Stimulated activated CD4-positive, alpha-beta T cell treated with anti-CD3 and anti-CD28 coated beads, Interleukin-2, amount 100 ng/mL, for 24 hours (primary cell): ENCODE data around the gene KRT32.

Source experiments
- DNase-seq, 2 donors: peaks; one replicate each; pipeline ENCODE4 v3.0.0-alpha.2; 2020

KRT32 gene

DNA sequence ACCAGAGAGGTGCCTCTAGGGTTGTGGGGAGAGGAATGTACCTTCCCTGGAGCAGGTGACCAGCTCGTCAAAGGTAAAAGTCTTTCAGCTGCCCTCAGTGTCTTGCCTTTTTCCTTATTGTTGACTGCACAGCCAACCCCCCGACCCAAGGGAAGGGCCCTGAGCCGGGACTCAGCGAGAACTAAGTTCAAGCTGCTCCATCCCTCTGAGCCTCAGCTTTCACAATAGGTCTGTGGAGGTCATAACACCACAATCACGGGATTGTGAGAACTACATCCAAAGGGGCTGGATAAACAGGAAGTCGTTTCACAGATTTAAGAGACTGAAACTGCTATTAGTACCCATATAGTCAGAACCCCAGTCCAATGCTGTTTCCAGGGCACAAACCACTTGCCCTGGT, 25.2 kb upstream of the KRT32 start:
- DNase-seq: no peak

DNA sequence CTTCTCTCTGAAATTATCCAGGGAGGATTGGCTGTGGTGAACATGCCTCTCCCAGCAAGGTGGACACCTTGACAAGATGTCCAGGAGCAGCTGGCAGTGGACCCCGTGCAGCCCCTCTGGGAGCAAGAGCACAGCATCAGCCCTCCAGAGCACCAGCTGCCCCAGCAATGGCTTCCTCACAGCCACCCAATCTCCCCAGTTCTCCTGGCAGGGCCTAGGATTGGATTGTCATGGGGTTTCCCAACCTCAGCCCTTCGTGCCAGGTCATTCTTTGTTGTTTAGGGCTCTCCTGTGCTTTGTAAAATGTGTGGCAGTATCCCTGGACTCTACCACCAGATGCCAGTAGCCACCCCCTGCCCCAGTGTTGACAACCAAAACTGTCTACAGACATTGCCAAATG, 24.3 kb upstream of the KRT32 start:
- DNase-seq: no peak

DNA sequence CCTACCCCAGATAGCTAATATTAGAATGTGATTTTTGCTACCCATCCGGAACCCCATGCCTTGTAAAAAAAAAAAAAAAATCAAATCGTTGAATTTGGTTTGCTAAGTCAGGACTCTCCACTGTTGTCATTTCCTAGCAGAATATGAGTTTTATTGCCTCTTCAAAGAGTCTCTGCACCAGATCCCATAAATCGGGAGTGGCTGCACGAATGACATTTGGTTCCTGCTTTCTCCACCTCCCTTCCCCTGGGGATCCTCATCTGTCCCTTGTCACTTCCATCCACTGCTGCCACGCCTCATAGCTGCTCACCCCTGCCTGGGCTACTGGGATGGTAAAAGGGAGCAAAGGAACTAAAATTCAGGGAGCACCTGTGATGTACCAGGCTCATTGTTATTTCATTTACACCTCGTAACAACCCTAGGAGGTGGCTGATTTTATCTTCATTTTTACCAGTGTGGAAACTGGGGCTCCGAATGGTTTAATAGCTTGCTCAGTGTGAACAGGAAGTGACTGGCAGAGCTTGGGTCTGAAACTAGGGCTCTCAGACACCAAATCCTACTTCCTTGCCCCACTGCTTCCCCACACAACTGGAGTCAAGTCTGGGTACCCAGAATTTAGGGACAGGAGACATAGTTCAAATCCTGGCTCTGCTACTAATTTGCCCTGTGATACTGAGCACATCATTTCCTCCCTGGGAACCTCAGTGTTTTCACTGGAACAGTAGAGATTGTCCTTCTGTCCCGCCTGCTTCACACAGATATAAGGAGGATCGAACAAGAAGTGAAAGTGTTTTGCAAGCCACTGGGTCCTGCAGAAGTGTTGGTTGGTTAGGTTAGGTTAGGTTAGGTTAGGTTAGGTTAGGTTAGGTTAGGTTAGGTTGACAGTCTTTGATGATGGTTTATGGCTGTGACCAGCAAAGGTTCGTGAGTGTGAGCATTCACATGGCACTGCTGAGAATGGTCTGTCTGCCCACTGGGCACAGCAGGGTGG, 23.1 kb upstream of the KRT32 start:
- DNase-seq: no peak

DNA sequence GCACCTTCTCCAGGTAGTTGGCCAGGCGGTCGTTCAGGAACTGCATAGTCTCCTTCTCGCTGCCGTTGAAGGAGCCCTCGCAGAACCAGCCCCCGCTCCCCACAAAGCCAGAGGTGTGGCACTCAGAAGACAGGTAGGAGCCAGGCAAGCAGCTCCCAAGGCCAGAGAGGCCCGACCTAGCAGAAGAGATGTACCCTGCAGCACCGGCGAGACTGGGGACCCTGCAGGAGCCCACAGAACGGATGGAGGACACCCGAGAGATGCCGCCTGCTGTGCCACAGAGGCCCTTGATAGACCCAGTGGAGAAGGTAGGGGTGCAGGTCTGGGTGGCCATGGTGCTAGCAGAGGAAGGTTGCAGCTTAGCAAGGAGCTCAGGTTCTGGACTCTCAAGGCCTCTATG, 22.3 kb upstream of the KRT32 start, which contains the start of gene KRT36:
Gene KRT36, minus strand, starts transcription at position 380 of the 400 bp plus-strand sequence. Its CDS starts 46 bp downstream, at position 334.
- DNase-seq: no peak

DNA sequence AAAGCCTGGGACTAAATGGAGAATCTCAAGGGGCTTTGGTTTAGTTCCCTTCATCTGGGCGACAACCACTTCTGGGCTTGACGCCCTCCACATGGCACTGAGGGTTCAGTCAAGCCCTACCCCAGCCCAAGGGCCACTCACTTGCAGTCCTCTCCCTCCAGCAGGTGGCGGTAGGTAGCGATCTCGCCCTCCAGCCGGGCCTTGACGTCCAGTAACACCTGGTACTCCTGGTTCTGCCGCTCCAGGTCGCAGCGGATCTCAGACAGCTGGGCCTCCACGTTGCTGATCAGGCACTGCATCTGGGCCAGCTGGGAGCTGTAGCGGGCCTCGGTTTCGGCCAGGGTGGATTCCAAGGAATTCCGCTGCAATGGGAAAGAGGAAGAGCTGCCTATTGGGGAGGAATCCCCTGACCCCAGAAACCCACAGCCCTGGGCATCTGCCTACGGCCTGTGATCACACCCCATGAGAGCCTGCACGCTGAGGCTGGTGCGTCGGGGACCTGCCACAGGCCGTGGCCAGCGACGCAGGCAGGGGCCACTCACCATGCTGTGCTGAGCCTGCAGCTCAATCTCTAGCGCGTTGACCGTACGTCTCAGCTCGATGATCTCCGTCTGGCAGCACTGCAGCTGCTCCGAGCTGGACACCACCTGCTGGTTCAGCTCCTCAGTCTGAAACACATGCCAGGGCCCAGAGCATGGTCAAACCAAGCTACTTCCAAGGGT, 19.8 kb upstream of the KRT32 start:
- DNase-seq: peak; percentile 55 to 67

DNA sequence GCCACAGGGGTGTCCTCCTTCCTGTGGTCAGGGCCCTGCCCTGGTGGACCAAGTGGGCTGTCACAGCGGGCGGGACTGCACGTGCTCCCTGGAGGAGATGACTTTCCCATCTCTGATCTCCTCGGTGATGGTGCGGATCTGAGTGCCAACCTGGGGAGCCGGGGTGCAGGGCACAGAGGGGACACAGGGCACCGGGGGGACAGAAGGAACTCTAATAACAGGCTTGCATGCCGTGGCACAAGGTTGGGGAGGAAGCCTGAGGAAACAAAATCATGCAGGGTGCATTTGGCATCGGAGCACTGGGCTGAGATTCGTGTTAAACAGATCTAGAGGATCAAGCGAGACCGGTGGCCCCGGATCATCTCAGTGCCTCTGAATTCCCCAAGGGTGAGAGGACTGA, 19.1 kb upstream of the KRT32 start:
- DNase-seq: no peak

DNA sequence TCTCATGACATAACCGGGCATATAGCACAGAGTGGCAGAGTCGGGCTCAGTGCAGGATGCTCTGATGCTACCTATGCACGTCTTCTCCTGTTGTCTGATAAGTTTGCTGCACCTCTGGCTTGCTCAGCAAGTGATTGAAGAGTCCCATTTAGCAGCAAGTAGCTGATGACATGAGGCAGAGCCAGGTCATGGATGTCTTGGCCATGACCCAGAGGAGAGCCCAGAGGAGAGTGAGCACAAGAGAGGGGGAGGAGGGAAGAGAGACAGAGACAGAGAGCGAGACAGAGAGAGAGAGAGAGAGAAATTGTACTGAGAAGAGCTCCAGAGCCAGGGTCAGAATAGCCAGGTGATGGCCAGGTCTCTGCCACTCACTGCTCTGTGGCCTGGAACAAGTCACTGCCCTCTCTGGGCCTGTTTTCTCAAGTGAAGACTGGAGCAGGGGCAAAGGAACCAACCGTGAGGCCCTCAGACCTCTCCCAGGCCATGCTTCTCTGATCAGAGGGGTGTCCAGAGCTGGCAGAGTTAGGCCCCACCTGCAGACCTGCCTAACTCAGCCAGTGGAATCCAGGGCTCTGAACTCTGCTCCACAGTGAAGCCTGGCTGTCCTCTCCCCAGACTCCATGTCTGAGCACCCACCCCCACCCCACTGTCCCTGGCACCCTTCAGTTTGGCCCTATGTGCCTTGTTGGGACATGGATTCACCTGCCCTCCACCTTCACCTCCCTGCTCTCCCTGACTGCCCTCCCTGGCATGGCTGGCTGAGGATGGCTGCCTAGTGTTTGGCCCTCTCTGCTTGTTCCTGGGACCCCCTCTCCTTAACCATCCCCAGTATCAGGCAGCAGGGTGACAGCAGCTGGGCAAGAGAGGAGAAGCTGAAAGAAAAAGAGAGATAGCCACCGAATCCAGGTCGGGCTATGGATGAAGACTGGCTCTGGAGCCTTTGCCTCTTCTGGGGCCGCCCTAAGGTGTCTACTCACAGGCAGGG, 18.0 kb upstream of the KRT32 start:
- no peak for DNase-seq

DNA sequence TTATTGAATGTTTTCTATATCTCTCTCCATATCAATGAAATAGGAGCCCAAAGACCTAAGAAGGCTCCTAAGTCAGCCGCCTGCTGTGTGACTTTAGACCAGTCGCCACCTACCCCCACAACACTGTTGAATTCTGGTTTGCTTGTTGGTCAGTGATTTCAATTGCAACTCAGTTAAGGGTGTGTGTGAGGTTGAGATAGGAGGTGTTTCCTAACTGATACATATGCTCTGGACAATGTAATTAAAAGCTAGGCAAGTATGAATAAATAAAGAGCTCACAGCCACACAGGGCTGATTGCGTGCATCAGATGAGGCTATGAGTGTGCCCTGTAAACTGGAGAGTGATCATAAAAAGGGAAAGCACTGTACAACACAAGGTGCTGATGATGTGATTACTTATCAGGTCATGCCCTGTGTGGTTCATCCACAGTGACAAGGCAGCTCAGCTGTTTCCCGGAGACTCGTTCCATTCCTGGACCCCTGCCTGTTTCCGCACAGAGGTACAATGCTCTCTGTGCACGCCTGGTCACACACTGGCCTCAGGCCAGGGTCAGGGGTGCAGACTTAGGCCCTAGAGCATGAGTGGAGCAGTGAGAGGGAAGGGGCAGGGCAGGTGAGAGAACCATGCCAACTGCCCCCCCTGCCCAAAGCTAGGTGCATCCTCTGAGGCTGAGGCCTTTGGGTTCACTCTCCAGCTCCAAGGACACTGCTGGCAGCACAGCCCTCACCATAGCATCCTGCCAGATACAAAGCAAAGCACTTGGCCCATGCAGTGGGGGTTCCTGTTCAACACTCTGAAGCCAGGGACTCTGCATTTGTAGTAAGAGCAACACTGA, 17.0 kb upstream of the KRT32 start:
- DNase-seq: no peak

DNA sequence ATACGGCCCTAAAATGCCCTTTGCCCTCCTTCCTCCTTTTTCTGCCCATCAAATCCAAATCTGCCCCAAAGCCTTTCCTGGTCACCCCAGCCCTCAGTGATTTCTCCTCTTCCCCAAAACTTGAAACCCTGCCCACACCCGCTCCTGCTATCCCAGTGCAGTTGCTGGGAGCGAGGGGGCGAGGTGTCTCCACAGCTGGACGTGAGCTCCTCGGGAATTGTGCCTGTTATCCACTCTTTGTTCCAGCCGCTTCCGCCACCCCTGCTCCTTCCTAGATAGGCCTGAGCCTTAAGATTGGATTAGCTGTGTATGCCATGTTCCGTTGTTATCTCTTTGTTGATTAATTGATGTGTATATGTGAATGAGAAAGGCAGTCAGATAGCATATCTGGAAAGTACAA, 16.3 kb upstream of the KRT32 start:
- no peak for DNase-seq

DNA sequence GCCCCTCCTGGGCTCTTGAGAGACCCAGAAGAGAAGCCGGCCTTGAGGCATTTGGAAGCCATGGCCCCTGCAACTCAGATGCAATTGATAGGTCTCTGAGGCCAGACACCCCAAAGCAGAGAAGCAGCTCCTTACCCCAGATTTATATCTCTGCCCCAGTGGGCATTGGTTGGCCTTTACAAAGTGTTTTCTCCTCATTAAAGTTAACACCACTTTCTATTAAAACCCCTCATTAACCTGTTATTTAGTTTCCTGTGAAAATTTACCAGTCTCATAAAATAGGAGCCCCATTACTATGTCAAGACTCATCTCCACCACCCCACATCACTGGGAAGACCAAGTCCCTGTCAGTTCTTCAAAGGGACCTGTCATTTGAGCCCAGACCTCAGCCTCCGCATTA, 13.8 kb upstream of the KRT32 start, which contains the start of gene KRT35:
Gene KRT35, minus strand, starts transcription at position 116 of the 400 bp plus-strand sequence. Its CDS starts 54 bp downstream, at position 62.
- no peak for DNase-seq

DNA sequence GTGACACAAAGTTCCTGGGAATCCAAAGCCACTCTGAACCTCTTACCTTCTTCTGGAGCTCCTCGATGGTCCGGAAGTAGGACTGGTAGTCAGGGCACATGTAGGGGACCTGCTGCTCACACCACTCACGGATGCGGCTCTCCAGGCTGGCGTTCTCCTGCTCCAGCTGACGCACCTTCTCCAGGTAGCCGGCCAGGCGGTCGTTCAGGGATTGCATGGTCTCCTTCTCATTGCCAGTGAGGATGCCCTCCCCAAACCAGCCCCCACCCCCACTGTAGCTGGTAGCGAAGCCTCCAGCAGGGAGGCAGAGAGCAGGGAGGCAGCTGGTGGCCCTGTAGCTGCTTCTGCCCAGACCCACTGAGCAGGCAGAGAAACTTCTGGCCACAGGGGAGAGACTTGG, 13.4 kb upstream of the KRT32 start:
- no peak for DNase-seq

DNA sequence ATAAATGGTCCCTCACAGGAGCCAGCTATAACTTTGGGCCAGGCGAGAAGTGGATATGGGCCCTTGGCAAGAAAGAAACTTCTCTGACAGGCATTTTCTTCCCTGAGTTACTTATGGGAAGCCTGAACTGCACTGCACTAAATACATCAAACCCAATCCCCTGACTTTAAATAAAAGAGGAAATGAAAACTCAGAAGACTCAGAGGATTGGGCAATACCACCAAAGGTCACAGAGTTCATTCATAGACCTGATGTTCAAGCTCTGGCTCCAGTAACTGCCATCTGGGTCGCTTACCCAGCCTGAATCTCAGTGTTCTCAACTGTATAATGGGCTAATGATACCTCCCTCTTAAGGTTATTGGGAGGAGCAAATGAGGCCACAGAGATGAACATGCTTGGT, 12.9 kb upstream of the KRT32 start:
- DNase-seq: no peak

DNA sequence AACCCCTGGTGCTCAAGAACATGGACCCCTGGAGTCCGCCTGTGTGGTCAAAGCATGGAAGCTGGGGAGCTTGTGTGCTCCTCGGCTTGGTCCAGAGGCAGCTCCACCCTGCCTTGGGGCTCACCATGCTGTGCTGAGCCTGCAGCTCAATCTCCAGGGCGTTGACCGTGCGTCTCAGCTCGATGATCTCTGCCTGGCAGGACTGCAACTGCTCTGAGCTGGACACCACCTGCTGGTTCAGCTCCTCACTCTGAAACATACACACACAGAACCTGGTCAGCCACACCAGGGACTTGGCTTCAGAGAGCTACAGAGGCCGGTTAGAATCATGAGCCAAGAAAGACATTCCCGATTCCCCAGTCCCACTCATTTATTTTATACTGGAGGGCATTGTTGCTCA, 11.1 kb upstream of the KRT32 start:
- DNase-seq: no peak

DNA sequence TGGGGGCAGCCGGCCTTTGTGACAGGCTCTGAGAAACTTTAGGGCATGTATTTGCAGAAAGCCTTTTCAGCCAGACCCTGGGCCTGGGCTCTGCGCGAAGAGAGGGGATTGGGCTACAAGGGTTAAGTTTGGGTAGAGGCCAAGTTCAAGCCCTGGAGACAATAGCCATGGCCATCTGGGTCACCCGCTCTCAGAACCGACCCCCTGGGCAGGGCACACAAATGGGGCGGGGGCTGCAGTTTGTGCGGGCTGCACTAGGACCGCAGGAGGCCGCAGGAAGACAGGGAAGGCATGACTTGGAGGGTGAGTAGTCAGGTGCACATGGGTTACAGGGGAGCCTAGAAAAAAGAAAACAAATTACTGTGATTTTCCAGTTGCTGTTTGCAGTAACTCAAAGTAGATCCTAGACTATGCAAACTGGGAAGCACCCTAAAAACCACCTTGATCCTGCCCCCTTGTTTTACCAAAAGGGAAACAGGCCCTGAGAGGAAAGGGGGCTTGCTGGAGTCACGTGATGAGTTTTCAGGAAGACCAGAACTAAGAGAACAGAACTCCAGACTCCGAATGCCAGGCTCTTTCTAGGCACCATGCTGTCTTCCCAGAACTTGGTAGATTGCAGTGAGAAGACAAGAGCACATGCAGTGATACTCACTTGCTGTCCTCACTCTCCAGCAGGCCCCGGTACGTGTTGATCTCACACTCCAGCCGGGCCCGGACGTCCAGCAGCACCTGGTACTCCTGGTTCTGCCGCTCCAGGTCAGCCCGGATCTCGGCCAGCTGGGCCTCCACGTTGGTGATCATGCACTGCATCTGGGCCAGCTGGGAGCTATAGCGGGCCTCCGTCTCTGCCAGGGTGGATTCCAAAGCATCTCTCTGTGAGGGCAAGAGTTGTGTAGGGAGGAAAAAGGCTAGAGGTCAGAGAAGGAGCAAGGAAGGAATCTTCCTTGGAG, 10.0 kb upstream of the KRT32 start:
- DNase-seq: no peak

DNA sequence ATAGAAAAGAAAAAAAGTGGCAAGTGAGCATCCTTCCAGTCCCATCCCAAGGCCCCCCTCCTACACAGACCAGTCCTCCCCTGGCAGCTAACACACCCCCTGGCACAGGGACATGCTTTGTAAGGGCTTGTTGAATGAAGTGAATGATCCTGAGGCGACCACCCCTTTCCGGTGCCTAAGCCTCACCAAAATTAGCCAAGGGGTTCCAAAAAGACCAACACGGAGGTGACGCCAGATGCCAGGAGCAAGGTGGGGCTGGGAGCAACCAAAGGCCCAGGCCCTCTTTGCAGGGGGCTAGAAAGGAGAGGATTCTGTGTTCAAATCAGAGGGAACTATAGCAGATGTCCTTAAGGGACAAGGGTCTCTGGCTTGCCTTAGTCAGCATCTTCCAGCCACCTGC, 8.2 kb upstream of the KRT32 start:
- no peak for DNase-seq

DNA sequence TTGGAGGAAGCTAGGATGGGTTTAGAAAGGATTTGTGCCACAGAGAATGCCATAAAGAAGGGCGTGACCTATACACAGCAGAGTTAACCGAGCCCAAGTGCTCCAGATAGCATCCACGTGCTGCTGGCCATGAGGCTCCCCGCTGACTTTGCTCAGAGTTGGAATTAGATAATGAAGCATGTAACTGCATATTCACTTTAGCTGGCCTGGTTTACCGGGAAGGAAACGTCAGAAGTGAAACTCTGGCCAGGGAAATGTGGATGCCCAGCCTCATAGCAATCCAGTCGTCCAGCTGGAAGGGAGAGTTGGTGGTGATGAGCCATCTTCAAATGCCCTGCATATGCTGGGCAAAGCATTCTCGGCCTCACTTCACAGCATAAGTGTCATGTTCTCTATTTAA, 7.7 kb upstream of the KRT32 start:
- no peak for DNase-seq

DNA sequence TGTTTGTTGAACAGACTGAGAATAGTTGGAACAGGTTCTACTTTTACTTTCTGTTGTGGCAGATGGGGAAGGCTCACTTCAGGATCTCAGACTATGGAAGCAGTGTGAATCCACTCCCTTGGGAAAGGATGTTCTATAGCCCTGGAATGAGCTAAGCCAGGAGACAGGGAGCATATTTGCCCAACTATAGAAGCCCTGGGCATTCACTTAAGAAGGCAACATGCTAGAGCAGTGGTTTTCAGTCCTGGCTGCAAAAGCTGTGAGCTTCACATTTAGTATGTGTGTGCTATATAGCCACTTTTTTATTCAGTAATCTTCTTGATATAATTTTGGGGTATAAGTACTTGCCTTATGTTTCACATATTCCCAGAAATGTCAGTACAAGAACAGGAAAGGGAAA, 1.2 kb upstream of the KRT32 start:
- DNase-seq: no peak

DNA sequence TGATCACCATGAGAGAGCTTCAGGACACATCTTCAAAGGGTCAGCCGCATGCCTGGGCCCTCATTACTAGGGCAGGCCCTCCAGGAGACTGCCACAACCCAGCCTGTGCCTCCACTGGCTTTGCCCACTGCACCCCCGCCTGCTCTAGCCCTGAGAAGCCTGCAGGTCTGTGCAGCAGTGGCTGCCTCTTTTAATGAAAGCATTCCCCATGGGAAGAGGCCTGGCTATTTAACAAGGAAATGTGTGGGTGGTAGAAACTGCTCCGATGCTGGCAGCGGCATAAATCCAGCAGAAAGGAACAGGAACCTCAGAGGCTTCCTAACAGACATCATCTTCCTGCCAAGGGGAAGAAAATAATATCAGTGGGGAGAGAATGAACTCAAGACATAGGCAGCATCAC, 375 bp upstream of the KRT32 start:
- no peak for DNase-seq

DNA sequence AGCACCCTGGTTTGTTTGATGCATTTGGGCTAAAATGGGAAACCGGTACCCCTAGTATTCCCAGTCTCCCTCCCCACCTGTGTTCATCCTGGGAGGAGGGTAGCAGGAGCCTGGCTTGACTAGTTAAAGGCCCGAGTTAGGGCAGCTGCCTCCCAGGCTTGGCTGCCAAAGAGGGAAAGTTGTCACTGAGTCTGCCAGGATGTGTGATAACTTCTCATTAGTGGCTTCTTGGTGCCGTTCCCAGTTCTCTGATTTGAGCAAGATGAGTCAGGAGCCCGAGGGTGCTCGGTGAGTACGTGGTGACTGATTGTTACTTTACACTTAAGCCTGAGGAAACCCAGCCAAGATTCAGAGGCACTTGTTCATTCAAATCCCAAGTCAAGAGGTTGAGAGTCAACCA, 2.5 kb downstream of the KRT32 start:
- DNase-seq: no peak

DNA sequence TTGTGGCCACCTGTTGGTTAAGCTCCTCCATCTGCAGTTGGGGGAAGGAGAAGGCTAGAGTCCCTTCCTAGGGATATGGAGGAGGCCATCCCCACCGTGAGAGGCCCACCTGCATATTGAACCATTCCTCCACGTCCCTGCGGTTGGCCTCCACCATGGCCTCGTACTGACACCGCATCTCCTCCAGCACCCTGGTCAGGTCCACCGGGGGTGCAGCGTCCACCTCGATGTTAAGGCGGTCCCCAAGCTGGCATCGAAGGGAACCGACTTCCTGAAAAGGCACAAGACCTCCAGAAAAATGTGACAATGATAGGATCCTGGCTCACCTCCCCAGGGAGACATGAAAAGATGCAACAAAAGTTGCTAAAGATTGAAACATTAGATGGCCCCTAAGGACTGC, 3.0 kb downstream of the KRT32 start:
- DNase-seq: no peak

DNA sequence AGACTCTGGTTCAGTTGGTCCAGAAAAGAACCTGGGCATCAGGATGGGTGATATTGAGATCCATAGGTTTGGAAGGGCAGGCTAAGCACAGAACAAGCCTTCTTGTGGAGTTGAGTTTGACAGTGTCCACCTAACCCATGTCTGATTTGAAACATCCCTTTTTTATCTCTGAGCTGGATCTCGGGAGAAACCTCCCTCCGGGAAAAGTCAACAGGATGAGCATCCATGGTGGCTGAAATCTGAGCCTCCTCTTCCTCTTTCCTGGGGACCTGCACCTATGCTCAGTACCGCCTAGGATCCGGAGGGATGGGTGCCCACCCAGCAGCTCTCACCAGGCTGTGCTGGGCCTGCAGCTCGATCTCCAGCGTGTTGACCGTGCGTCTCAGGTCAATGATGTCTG, 3.4 kb downstream of the KRT32 start:
- DNase-seq: no peak
